Stimulated activated naive CD4-positive, alpha-beta T cell treated with Interleukin-2 at 50 U/mL for 16 hours (primary cell): ENCODE data around the gene CYP11A1.

Experiments used
- DNase-seq: peaks from one replicate; lab custom pipeline; 2025; lab: John Stamatoyannopoulos, UW

Gene CYP11A1

GRCh38 chr15:74388363-74388951 lies 21.0 kb upstream of the CYP11A1 start:
- no peak for DNase-seq

- no peak for DNase-seq
Observed at GRCh38 chr15:74387621-74388362, 20.3 kb upstream of the CYP11A1 start.

GRCh38 chr15:74387141-74387541 lies 19.7 kb upstream of the CYP11A1 start:
- no peak for DNase-seq

- no peak for DNase-seq
Observed at GRCh38 chr15:74386496-74387140, 19.2 kb upstream of the CYP11A1 start.

GRCh38 chr15:74385733-74386132 lies 18.3 kb upstream of the CYP11A1 start:
- DNase-seq, result no peak

- peak; percentile 39 for DNase-seq
Observed at GRCh38 chr15:74384881-74385643, 17.6 kb upstream of the CYP11A1 start.

GRCh38 chr15:74384566-74384880 lies 17.1 kb upstream of the CYP11A1 start:
- no peak for DNase-seq

- DNase-seq, result peak; percentile 55
Observed at GRCh38 chr15:74383695-74384565, 16.5 kb upstream of the CYP11A1 start.

- DNase-seq, result no peak
Observed at GRCh38 chr15:74383286-74383685, 15.8 kb upstream of the CYP11A1 start.

GRCh38 chr15:74382004-74382816 lies 14.8 kb upstream of the CYP11A1 start:
- DNase-seq, result peak; percentile 64

- DNase-seq, result no peak
Observed at GRCh38 chr15:74381481-74381880, 14.0 kb upstream of the CYP11A1 start.

GRCh38 chr15:74381190-74381453 lies 13.7 kb upstream of the CYP11A1 start:
- DNase-seq, result no peak

- DNase-seq, result no peak
Observed at GRCh38 chr15:74380361-74381189, 13.1 kb upstream of the CYP11A1 start.

- peak; percentile 68 for DNase-seq
Observed at GRCh38 chr15:74378848-74379247, 11.4 kb upstream of the CYP11A1 start.

GRCh38 chr15:74377831-74378766 lies 10.7 kb upstream of the CYP11A1 start:
- DNase-seq, result no peak

- DNase-seq, result no peak
Observed at GRCh38 chr15:74376825-74377581, 9.6 kb upstream of the CYP11A1 start.

- no peak for DNase-seq
Observed at GRCh38 chr15:74376226-74376625, 8.8 kb upstream of the CYP11A1 start.

GRCh38 chr15:74375303-74375693 lies 7.9 kb upstream of the CYP11A1 start:
- peak; percentile 81 for DNase-seq
